ENCODE data around the gene GNL2.
"Not testable (repeated sequence)": the region's sequence is repeated elsewhere in the genome, so short reads cannot be mapped to it uniquely, and the experiment has no call there.

Gene GNL2

DNA sequence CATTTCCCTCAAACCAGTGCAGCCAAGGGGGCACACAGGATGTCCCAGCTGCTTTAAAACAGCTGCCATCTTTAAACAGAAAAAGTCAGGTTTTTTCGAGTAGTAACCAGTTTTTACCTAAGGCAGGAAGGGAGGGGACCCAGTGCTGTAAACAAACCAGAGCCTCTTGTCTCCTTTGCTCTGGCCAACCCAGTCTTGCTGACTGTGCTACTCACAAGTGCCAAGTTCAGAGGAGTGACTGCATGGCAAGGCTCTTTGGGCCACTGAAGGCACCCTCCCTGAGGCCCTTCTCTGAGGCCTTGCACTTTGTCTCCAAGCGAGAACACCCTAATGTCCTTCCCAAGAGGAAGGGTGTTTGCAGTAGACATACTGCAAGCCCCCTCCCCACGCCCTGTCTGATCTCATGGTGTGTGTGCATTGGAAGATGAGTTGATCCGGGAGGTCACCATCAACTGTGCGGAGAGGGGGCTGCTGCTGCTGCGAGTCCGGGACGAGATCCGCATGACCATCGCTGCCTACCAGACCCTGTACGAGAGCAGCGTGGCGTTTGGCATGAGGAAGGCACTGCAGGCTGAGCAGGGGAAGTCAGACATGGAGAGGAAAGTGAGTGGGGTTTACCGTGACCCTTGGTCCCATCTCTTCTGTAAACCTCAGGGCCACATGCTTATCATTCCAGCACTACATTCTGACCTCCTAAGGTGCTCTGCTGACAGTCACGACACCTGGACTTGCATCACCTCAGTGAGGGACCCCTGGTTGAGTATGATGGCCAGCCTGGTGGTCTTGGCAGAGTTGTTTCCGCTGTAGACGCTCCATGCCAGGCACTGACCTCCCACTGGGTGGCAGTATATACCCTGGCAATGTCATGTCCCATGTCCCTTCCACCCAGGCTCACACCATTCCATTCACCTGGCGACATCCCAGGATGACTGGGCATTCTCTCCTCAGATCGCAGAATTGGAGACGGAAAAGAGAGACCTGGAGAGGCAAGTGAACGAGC, 34.3 kb downstream of the GNL2 start:
- H3K4me3 ChIP-seq (ENCODE audit: low read depth, low read length): no peak overlapping the region
- peak; percentile 49 for DNase-seq (ENCODE audit: low read depth)

DNA sequence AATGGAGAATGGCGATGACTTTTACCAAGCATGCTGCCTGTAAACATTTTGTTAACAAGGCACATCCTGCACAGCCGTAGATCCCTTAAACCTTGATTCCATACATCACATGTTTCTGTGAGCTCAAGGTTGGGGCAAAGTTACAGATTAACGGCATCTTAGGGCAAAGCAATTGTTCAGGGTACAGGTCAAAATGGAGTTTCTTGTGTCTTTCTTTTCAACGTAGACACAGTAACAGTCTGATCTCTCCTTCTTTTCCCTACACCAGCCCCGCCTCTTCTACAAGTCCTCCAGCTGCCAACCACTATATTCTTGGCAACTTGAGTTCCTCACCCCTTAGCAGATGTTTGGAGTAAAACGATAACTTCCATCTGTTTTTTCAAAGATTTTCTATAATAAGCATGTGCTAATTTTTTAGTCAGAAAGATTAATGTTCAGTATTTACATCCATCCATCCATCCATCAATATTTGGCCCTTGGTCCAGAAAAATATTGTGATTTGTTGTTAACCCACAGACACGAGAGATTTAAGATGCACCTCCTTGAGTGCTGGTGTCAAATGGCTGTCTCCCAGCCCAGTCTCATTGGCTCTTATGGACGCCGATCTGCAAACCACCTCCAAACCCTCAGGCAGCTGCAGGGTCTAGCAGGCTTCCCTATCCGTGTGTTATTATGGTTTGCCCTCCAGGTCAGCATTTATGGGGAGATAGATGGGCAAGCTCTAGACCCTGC, 35.2 kb downstream of the GNL2 start:
- TF ChIP-seq POLR2A (IDR thresholded peaks at IDR 0.05; ENCODE audit: extremely low read depth, insufficient read length) (no peak), CTCF (IDR thresholded peaks at IDR 0.05; ENCODE audit: low read depth, low read length) (no peak), MYC (IDR thresholded peaks at IDR 0.05; ENCODE audit: low read depth, low read length) (no peak)
- TF ChIP-seq, protein P1, sequence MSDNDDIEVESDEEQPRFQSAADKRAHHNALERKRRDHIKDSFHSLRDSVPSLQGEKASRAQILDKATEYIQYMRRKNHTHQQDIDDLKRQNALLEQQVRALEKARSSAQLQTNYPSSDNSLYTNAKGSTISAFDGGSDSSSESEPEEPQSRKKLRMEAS (IDR thresholded peaks at IDR 0.05; ENCODE audit: low read depth, low read length): no peak
- H3K4me3 ChIP-seq (ENCODE audit: low read depth, low read length): no peak overlapping the region
- no peak for DNase-seq (ENCODE audit: low read depth)

More for the DNA sequence above, 34.3 kb downstream of the GNL2 start:
- peak; percentile 66 for TF ChIP-seq CTCF (IDR thresholded peaks at IDR 0.05; ENCODE audit: low read depth, low read length)
- TF ChIP-seq MYC (IDR thresholded peaks at IDR 0.05; ENCODE audit: low read depth, low read length): no peak

GRCh38 chr1:37559957-37560379, 35.8 kb downstream of the GNL2 start:
- not testable (repeated sequence) for H3K4me3 ChIP-seq (ENCODE audit: low read depth, low read length); DNase-seq (ENCODE audit: low read depth)

DNA sequence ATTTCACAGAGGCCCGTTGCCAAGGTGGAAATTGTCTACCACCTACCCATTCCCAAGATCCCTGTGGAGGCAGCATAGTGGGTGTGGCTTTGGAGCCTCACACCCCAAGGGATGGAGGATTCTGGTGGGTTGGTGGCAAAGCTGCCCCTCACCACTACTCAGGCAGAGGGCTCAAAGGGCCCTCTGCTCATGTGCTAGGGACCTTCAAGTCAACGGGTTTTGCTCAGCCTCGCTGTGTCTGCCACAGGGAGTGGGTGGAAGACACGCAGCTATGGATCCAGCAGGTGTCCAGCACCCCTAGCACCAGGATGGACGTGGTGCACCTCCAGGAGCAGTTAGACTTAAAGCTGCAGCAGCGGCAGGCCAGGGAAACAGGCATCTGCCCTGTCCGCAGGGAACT, 36.7 kb downstream of the GNL2 start:
- TF ChIP-seq CTCF (IDR thresholded peaks at IDR 0.05; ENCODE audit: low read depth, low read length) (no peak), POLR2A (IDR thresholded peaks at IDR 0.05; ENCODE audit: extremely low read depth, insufficient read length) (no peak), MYC (IDR thresholded peaks at IDR 0.05; ENCODE audit: low read depth, low read length) (no peak)
- TF ChIP-seq, protein P1 (IDR thresholded peaks at IDR 0.05; ENCODE audit: low read depth, low read length): no peak
- no peak overlapping the region for H3K4me3 ChIP-seq (ENCODE audit: low read depth, low read length)

GRCh38 chr1:37558411-37558810, 37.3 kb downstream of the GNL2 start:
- H3K4me3 ChIP-seq (ENCODE audit: low read depth, low read length): no peak overlapping the region
- no peak for DNase-seq (ENCODE audit: low read depth)
- TF ChIP-seq MYC (IDR thresholded peaks at IDR 0.05; ENCODE audit: low read depth, low read length) (no peak), CTCF (IDR thresholded peaks at IDR 0.05; ENCODE audit: low read depth, low read length) (no peak), POLR2A (IDR thresholded peaks at IDR 0.05; ENCODE audit: extremely low read depth, insufficient read length) (no peak)
- TF ChIP-seq, protein P1 (IDR thresholded peaks at IDR 0.05; ENCODE audit: low read depth, low read length): no peak

More for the DNA sequence above, 36.7 kb downstream of the GNL2 start:
- DNase-seq (ENCODE audit: low read depth): no peak

DNA sequence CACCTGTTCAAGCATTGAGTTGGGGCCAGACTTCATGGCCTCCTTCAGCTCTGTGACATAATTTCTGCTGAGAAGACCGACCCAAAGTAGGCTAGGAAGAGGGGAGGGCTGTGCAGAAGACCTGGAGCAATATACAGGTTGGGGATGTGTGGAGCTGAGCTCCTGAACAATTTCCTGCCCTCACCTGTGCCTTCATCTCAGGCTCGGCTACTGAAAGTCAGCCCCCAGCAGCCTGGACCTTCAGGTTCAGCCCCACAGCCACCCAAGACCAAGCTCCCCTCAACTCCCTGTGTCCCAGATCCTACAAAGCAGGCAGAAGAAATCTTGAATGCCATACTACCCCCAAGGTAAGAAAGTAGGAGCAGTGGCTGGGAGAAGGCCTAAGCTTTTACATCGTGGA, 38.3 kb downstream of the GNL2 start:
- no peak overlapping the region for H3K4me3 ChIP-seq (ENCODE audit: low read depth, low read length)
- no peak for TF ChIP-seq MYC (IDR thresholded peaks at IDR 0.05; ENCODE audit: low read depth, low read length)
- TF ChIP-seq, protein P1 (IDR thresholded peaks at IDR 0.05; ENCODE audit: low read depth, low read length): no peak
- no peak for TF ChIP-seq CTCF (IDR thresholded peaks at IDR 0.05; ENCODE audit: low read depth, low read length)
- no peak for TF ChIP-seq POLR2A (IDR thresholded peaks at IDR 0.05; ENCODE audit: extremely low read depth, insufficient read length)
- DNase-seq (ENCODE audit: low read depth): no peak
